Heart left ventricle (tissue), 13 donors: ENCODE data around the gene SAMM50.

Experiments used
- CTCF ChIP-seq, 12 donors: fragments of 200-600 bp; sonication (generic) in 4 of 12; IDR thresholded peaks; one replicate each; pipeline versions ENCODE4 v1.5.0 to v1.8.0; 2018 to 2022; ENCODE audit warnings: antibody characterized with exemption in 12 of 12, mild to moderate bottlenecking in 5 of 12
- POLR2A ChIP-seq, 2 donors: fragments of 450-650 bp; IDR thresholded peaks; one replicate each; pipeline ENCODE4 v1.6.1; 2017; ENCODE audit warnings: antibody characterized with exemption in 2 of 2, mild to moderate bottlenecking in 2 of 2, moderate library complexity in 2 of 2
- donor health status: ischemic (EF 13 %, LVEDD 7.1; RV severe dilation, severe dysfunction).
- donor health status: DM: no; HTN: yes; CAD: no.
- donor health status: DM: no; HTN: no; CAD: no.
- donor health status: ischemic (EF 25% LVEDD 6.9; RV normal size, moderate dysfunction).
- donor health status: ischemic (EF 25% LVEDD 5.7; RV mildly dilated, moderate dysfunction).
- donor health status: ischemic (EF 35%, LVEDD 5.7; RV mildly dilated, moderate dysfunction).
- donor health status: nonischemic (EF 11% LVEDD 7.7; RV severe dilation, severe dysfunction).
- donor health status: DM: yes; HTN: yes; CAD: no.
- donor health status: PGD.
- donor health status: ischemic (EF 29% LVEDD 5.4; RV normal size, mild dysfunction).
- donor health status: nonischemic (EF 23%, LVEDD 6.1; RV moderate dilation, normal function).

DNA sequence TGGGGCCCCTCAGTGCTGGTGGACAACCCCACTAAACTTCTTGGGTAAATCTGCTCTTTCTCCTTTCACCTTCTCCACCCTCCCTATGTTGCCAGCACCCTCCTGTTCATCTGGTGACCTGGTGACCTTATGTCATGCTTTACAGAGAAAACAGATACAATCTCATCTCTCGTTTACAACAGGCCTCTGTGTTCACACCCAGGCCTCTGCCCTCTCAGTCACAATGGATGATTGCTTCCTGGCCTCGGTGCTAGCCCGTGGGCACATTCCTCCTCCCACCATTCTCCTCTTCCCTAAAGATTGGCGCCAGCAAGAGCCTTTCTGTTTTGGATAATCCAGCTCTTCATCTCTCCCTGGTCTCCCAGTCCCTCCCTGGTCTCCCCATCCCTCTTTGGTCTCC lies 43.9 kb upstream of the SAMM50 start:
- TF ChIP-seq POLR2A (IDR thresholded peaks at IDR 0.05) (no peak), CTCF (IDR thresholded peaks at IDR 0.05) (no peak)
